ENCODE results near the gene RAB10. TPM values are rescaled to one million over a fixed set of nuclear protein-coding genes. Genes with fewer than 3 reads are reported as not detected.

The RAB10 gene
- total RNA-seq, 1 donor from 2014 or later, result 192 TPM

DNA sequence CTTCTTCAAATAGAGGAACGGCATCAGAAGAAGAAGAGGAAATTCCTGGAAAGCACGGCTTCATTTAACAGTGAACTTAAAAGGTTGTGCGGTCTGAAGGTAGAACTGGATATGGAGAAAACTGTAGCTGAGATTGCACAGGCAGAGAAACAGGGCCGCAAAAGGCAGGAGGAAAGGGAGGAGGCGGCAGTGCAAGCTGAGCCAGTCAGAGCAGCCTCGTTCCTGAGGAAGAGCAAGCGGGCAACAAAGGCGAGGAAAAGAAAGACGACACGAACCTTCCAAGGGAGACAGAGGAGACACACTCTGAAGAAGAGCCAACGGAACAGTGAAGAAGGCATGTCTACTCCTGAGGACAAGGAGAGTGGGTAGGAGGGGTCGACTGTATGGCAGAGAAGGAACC, 116.4 kb downstream of the RAB10 start:
- TF ChIP-seq CTCF (IDR thresholded peaks at IDR 0.05; ENCODE audit: insufficient read depth, low read depth, low read length) (no peak), EZH2 (IDR thresholded peaks at IDR 0.05; ENCODE audit: insufficient read depth, low read length) (no peak)
- no peak for FAIRE-seq
- H3K36me3 ChIP-seq (ENCODE audit: insufficient read depth, low read length), result no peaks in the 10 kb centered on the region
- DNase-seq (ENCODE audit: low read depth), result no peak
- no peaks in the 10 kb centered on the region for H3K9me3 ChIP-seq (ENCODE audit: insufficient read depth, low read depth, low read length)
- H3K4me3 ChIP-seq (ENCODE audit: insufficient read depth, low read depth, low read length), result no peak overlapping the region
- H3K4me1 ChIP-seq (ENCODE audit: insufficient read depth, low read length), result no peaks in the 10 kb centered on the region
- H3K27me3 ChIP-seq (ENCODE audit: insufficient read depth, low read length), result peaks cover 3% of the 10 kb centered on the region
- H3K27ac ChIP-seq (ENCODE audit: low read depth, low read length), result no peak overlapping the region
- no peaks in the 10 kb centered on the region for H4K20me1 ChIP-seq (ENCODE audit: insufficient read depth, low read length)
- Mint-ChIP-seq H3K4me1 (ENCODE audit: low read depth, unreplicated experiment) (no peaks in the 10 kb centered on the region), H3K4me3 (ENCODE audit: unreplicated experiment) (no peak overlapping the region), H3K36me3 (ENCODE audit: low read depth, unreplicated experiment) (no peaks in the 10 kb centered on the region), H3K27me3 (ENCODE audit: low read depth, unreplicated experiment) (peaks cover 4% of the 10 kb centered on the region), H3K9me3 (ENCODE audit: unreplicated experiment) (peaks cover 2% of the 10 kb centered on the region), H3K27ac (ENCODE audit: unreplicated experiment) (no peak overlapping the region)
- H3K9ac ChIP-seq (ENCODE audit: low read length), result no peak overlapping the region
- H2AFZ ChIP-seq (ENCODE audit: low read depth, low read length), result no peak overlapping the region
- H3K79me2 ChIP-seq (ENCODE audit: insufficient read depth, low read length), result no peaks in the 10 kb centered on the region
- no peak overlapping the region for H3K4me2 ChIP-seq (ENCODE audit: low read length)

DNA sequence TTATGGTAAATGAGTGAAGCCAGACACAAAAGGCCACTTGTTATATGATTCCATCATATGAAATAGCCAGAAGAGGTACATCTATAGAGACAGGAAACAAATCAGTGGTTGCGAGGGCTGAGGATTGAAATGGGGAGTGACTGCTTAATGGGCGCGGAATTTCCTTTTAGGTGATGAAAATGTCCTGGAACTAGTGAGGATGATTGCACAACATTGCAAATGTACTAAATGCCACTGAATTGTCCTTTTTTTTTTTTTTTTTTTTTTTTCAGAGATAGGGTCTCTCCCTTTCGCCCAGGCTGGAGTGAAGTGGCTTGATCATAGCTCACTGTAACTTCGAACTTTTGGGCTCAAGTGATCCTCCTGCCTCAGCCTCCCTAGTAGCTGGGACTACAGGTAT, 123.7 kb downstream of the RAB10 start:
- no peak overlapping the region for H3K27ac Mint-ChIP-seq (ENCODE audit: unreplicated experiment)
- Histone ChIP-seq H3K36me3 (ENCODE audit: insufficient read depth, low read length) (no peaks in the 10 kb centered on the region), H3K4me1 (ENCODE audit: insufficient read depth, low read length) (no peaks in the 10 kb centered on the region), H3K79me2 (ENCODE audit: insufficient read depth, low read length) (no peaks in the 10 kb centered on the region), H2AFZ (ENCODE audit: low read depth, low read length) (no peak overlapping the region), H3K4me2 (ENCODE audit: low read length) (no peak overlapping the region), H3K27ac (ENCODE audit: low read depth, low read length) (no peak overlapping the region), H3K9me3 (ENCODE audit: insufficient read depth, low read depth, low read length) (no peaks in the 10 kb centered on the region), H4K20me1 (ENCODE audit: insufficient read depth, low read length) (no peaks in the 10 kb centered on the region), H3K27me3 (ENCODE audit: insufficient read depth, low read length) (no peaks in the 10 kb centered on the region), H3K9ac (ENCODE audit: low read length) (no peak overlapping the region), H3K4me3 (ENCODE audit: insufficient read depth, low read depth, low read length) (no peak overlapping the region)
- H3K27me3 Mint-ChIP-seq (ENCODE audit: low read depth, unreplicated experiment), result peaks cover under 1% of the 10 kb centered on the region
- no peaks in the 10 kb centered on the region for H3K36me3 Mint-ChIP-seq (ENCODE audit: low read depth, unreplicated experiment)
- H3K4me3 Mint-ChIP-seq (ENCODE audit: unreplicated experiment), result no peak overlapping the region
- no peak for TF ChIP-seq EZH2 (IDR thresholded peaks at IDR 0.05; ENCODE audit: insufficient read depth, low read length)
- no peak for TF ChIP-seq CTCF (IDR thresholded peaks at IDR 0.05; ENCODE audit: insufficient read depth, low read depth, low read length)
- H3K9me3 Mint-ChIP-seq (ENCODE audit: unreplicated experiment), result peaks cover 2% of the 10 kb centered on the region
- FAIRE-seq, result no peak
- no peak for DNase-seq (ENCODE audit: low read depth)
- no peaks in the 10 kb centered on the region for H3K4me1 Mint-ChIP-seq (ENCODE audit: low read depth, unreplicated experiment)

- TF ChIP-seq EZH2 (IDR thresholded peaks at IDR 0.05; ENCODE audit: insufficient read depth, low read length) (no peak), CTCF (IDR thresholded peaks at IDR 0.05; ENCODE audit: insufficient read depth, low read depth, low read length) (no peak)
- Histone ChIP-seq H3K4me3 (ENCODE audit: insufficient read depth, low read depth, low read length) (no peak overlapping the region), H3K9ac (ENCODE audit: low read length) (no peak overlapping the region), H2AFZ (ENCODE audit: low read depth, low read length) (no peak overlapping the region), H3K27me3 (ENCODE audit: insufficient read depth, low read length) (peaks cover 2% of the 10 kb centered on the region), H3K9me3 (ENCODE audit: insufficient read depth, low read depth, low read length) (no peaks in the 10 kb centered on the region), H3K4me2 (ENCODE audit: low read length) (no peak overlapping the region), H3K79me2 (ENCODE audit: insufficient read depth, low read length) (no peaks in the 10 kb centered on the region), H3K27ac (ENCODE audit: low read depth, low read length) (no peak overlapping the region), H3K4me1 (ENCODE audit: insufficient read depth, low read length) (no peaks in the 10 kb centered on the region), H3K36me3 (ENCODE audit: insufficient read depth, low read length) (no peaks in the 10 kb centered on the region), H4K20me1 (ENCODE audit: insufficient read depth, low read length) (no peaks in the 10 kb centered on the region)
- Mint-ChIP-seq H3K9me3 (ENCODE audit: unreplicated experiment) (peaks cover 2% of the 10 kb centered on the region), H3K27ac (ENCODE audit: unreplicated experiment) (no peak overlapping the region), H3K4me1 (ENCODE audit: low read depth, unreplicated experiment) (no peaks in the 10 kb centered on the region), H3K27me3 (ENCODE audit: low read depth, unreplicated experiment) (peaks cover 3% of the 10 kb centered on the region), H3K36me3 (ENCODE audit: low read depth, unreplicated experiment) (no peaks in the 10 kb centered on the region), H3K4me3 (ENCODE audit: unreplicated experiment) (no peak overlapping the region)
- no peak for FAIRE-seq
- no peak for DNase-seq (ENCODE audit: low read depth)
These were observed 128.0 kb downstream of the RAB10 start for GRCh38 chr2:26161926-26162325.

Measured in astrocyte (in vitro differentiated cells and primary cell).